Glomerular visceral epithelial cell (primary cell): Measurements from ENCODE around the gene KCTD10.

Experiments used
- DNase-seq: peaks from one replicate; pipeline ENCODE4 v3.0.0-alpha.2; 2016; ENCODE audit errors: extremely low spot score

Gene KCTD10

GRCh38 chr12:109494348-109494881 is 17.3 kb upstream of the KCTD10 start:
- DNase-seq = no peak

- no peak for DNase-seq
These were observed 16.8 kb upstream of the KCTD10 start for GRCh38 chr12:109493938-109494337.

- no peak for DNase-seq
These were observed 16.0 kb upstream of the KCTD10 start for GRCh38 chr12:109493090-109493489.

GRCh38 chr12:109492371-109492770 is 15.3 kb upstream of the KCTD10 start:
- DNase-seq = no peak

GRCh38 chr12:109491671-109492070 is 14.6 kb upstream of the KCTD10 start:
- no peak for DNase-seq

GRCh38 chr12:109489955-109490565 is 13.0 kb upstream of the KCTD10 start:
- no peak for DNase-seq

GRCh38 chr12:109489016-109489954 is 12.2 kb upstream of the KCTD10 start:
- no peak for DNase-seq

- DNase-seq = no peak
These were observed 11.1 kb upstream of the KCTD10 start for GRCh38 chr12:109488051-109488665.

- no peak for DNase-seq
These were observed 10.3 kb upstream of the KCTD10 start for GRCh38 chr12:109487181-109488050.

GRCh38 chr12:109485201-109485600 is 8.1 kb upstream of the KCTD10 start:
- DNase-seq = no peak

GRCh38 chr12:109483346-109483745 is 6.2 kb upstream of the KCTD10 start:
- DNase-seq = no peak

- DNase-seq = no peak
These were observed 5.8 kb upstream of the KCTD10 start for GRCh38 chr12:109482894-109483293.

GRCh38 chr12:109482491-109482890 is 5.4 kb upstream of the KCTD10 start:
- no peak for DNase-seq

GRCh38 chr12:109481863-109482262 is 4.8 kb upstream of the KCTD10 start:
- DNase-seq = no peak

- no peak for DNase-seq
These were observed 3.3 kb upstream of the KCTD10 start for GRCh38 chr12:109480356-109480755.

GRCh38 chr12:109479761-109480160 is 2.7 kb upstream of the KCTD10 start:
- DNase-seq = no peak

GRCh38 chr12:109477963-109478315 is 839 bp upstream of the KCTD10 start:
- DNase-seq = no peak

- DNase-seq = no peak
These were observed 304 bp downstream of the KCTD10 start for GRCh38 chr12:109476807-109477184.

GRCh38 chr12:109475993-109476806 is 900 bp downstream of the KCTD10 start:
- DNase-seq = no peak

- no peak for DNase-seq
These were observed 2.0 kb downstream of the KCTD10 start for GRCh38 chr12:109475121-109475520.
